Brain microvascular endothelial cell (primary cell): ENCODE data around the gene F2RL3.

Experiments used
- DNase-seq: peaks from one replicate; pipeline ENCODE4 v3.0.0-alpha.2; 2020
- H3K27ac ChIP-seq: fragments of 250-450 bp; sonication (Bioruptor Pico); 2 replicates; pipeline ENCODE4 v1.5.1; 2020; ENCODE audit warnings: mild to moderate bottlenecking, moderate library complexity
- H3K27me3 ChIP-seq: fragments of 250-450 bp; sonication (Bioruptor Pico); replicated peaks from 2 replicates; pipeline ENCODE4 v1.5.1; 2020; ENCODE audit warnings: mild to moderate bottlenecking
- H3K36me3 ChIP-seq: fragments of 250-450 bp; sonication (Bioruptor Pico); replicated peaks from 2 replicates; pipeline ENCODE4 v1.5.1; 2020; ENCODE audit warnings: mild to moderate bottlenecking
- H3K4me3 ChIP-seq: 2 replicates; pipeline ENCODE4 v1.5.1; 2011; ENCODE audit warnings: low read depth, mild to moderate bottlenecking, control low read depth, low read length, moderate library complexity
- in situ Hi-C: cut with HindIII; loops from 2 replicates; pipeline ENCODE4 v1.10.0; 2017; ENCODE audit warnings: low sequenced_read_pairs, low pct_ligation_motif_present
- TF ChIP-seq, protein P1 (sequence below): IDR thresholded peaks from 2 replicates; pipeline ENCODE4 v1.5.1; 2011; ENCODE audit warnings: low read depth, mild to moderate bottlenecking, moderate library complexity, low read length, control low read depth, inconsistent platforms; ENCODE audit errors: missing control alignments

Gene F2RL3

DNA sequence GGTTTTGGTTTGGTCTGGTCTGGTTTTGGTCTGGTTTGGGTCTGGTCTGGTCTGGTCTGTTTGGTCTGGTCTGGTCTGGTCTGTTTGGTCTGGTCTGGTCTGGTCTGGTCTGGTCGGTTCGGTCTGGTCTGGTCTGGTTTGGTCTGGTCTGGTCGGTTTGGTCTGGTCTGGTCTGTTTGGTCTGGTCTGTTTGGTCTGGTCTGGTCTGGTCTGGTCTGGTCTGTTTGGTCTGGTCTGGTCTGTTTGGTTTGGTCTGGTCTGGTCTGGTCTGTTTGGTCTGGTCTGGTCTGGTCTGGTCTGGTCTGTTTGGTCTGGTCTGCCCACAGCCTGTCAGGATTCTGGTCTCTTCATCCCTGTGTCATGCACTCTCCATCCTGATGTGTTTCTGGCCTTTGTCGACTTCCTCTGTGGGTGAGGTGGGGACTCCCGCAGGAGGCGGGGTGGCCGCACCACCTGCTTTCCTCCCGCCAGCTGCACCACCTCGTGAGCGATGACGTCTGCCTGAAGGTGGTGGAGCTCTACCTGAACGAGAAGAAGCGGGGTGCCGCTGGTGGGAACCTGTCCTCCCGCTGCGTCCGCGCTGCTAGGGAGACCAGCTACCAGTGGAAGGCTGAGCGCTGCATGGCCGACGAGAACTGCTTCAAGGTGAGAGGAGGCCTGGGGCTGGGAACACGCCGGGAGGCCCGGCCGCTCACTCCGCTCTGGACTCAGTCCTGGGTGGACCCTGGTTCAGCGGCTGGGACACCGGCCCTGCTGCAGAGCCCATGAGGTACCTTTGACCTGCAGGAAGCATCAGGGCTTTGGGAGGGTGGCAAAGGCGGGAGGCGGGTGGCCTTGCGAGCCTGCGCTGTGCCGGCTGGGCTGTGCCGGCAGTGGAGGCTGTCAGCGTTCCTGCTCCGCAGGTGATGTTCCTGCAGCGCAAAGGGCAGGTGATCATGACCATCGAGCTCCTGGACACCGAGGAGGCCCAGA is 12.9 kb upstream of the F2RL3 start:
- no peak for DNase-seq
- Histone ChIP-seq H3K27me3 (no peaks in the 10 kb centered on the region), H3K4me3 (no peak overlapping the region), H3K36me3 (peaks cover 68% of the 10 kb centered on the region), H3K27ac (no peak overlapping the region)
- in situ Hi-C loops, result no loop called here
- TF ChIP-seq, protein P1, sequence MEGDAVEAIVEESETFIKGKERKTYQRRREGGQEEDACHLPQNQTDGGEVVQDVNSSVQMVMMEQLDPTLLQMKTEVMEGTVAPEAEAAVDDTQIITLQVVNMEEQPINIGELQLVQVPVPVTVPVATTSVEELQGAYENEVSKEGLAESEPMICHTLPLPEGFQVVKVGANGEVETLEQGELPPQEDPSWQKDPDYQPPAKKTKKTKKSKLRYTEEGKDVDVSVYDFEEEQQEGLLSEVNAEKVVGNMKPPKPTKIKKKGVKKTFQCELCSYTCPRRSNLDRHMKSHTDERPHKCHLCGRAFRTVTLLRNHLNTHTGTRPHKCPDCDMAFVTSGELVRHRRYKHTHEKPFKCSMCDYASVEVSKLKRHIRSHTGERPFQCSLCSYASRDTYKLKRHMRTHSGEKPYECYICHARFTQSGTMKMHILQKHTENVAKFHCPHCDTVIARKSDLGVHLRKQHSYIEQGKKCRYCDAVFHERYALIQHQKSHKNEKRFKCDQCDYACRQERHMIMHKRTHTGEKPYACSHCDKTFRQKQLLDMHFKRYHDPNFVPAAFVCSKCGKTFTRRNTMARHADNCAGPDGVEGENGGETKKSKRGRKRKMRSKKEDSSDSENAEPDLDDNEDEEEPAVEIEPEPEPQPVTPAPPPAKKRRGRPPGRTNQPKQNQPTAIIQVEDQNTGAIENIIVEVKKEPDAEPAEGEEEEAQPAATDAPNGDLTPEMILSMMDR, result no peak

DNA sequence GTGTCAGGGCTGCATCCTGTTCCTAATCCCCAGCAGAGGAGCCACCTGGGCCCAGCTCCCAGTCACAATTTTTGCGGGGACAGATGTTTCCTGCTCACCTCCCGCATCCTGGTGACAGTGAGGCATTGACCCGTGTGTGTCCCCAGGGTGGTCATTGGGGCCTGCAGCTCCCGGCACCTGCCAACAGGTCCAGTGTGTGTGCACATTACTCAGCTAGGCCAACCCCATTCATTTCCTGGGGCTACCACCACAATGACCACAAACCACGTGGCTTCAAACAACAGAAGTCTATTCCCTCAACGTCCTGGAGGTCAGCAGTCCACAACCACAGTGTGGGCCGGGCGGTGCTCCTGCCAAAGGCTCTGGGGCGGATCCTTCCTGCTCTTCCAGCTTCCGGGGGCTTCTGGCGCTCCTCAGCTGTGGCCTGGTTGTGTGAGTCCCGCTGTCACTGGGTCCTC is 11.9 kb upstream of the F2RL3 start:
- Histone ChIP-seq H3K4me3 (no peak overlapping the region), H3K36me3 (peaks cover 59% of the 10 kb centered on the region), H3K27me3 (no peaks in the 10 kb centered on the region), H3K27ac (no peak overlapping the region)
- in situ Hi-C loops, result no loop called here
- DNase-seq, result peak; percentile 46
- TF ChIP-seq, protein P1, result no peak

DNA sequence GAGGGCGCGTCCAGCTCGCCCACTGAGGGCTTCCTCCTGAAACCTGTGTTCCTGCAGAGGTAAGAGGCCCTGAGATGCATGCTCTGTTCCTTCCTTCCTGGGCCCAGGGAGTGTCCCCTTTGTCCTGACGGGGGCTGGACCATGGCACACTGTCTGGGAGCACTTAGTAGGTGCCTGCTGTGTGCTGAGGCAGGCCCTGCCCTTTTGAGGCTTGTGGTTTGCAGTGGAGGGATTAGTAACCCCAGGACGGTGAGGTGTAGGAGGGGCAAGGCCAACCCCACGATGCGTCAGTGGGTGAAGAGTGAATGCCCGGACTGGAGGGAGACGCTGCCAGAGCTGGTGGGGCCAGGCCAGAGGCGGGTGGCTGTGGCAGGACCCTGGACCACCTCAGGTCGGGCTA is 11.2 kb upstream of the F2RL3 start:
- no peak for DNase-seq
- Histone ChIP-seq H3K36me3 (peaks cover 54% of the 10 kb centered on the region), H3K27me3 (no peaks in the 10 kb centered on the region), H3K4me3 (no peak overlapping the region), H3K27ac (no peak overlapping the region)
- in situ Hi-C loops, result no loop called here
- TF ChIP-seq, protein P1, result no peak

DNA sequence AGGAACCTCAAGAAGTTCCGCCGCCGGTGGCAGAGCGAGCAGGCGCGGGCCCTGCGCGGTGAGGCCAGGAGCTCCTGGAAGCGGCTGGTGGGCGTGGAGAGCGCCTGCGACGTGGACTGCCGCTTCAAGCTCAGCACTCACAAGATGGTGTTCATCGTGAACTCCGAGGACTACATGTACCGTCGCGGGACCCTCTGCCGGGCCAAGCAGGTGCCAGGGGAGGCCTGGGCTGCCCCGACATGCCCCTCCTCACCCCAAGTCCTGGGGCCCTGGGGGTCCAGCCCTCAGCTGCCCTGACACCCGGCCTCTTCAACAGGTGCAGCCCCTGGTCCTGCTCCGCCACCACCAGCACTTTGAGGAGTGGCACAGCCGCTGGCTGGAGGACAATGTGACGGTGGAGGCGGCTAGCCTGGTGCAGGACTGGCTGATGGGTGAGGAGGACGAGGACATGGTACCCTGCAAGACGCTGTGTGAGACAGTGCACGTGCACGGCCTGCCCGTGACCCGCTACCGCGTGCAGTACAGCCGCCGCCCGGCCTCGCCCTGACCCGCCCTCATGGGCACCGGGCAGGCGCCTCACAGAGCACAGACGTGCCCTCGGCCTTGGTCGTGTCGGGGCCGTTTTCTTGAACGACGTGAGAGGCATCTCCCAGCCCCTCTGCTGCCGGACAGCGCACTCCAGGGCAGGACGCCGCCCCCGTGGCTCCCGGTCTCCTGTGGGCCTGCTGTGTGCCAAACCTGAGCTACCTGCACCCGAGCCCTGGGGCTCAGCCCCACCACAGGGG is 10.4 kb upstream of the F2RL3 start:
- in situ Hi-C loops, result no loop called here
- peaks cover 46% of the 10 kb centered on the region for H3K36me3 ChIP-seq

DNA sequence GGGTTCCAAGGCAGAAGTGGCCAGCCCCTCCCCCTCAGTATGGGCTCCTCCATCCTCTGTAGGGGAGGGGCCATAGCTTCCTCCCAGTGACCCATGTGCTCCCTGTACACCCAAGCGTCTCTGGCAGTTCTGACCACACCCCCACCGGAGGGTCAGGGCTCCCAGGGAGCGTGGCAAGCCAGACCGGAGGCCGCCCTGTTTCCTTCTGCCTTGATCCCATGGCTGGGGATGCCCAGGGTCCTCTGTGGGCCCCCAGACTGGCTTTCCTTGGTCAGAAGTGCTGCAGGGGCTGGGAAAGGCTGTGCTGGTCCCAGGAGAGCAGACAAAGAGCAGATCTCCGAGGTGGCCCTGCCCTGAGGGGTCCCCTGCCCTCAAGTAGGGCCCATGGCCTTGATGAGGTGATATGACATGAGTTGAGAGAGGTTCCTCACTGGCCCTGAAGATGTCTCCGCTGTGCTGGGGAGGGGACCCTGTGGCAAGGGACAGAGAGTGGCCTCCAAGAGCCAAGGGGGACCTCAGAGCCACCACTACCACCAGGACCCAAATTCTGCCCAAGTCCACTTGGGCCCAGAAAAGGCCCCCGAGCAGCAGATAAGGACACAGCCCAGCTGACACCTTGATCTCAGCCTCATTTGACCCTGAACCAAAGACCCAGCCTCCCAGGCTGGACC is 7.8 kb upstream of the F2RL3 start:
- no peak overlapping the region for H3K27ac ChIP-seq

More for the DNA sequence above, 10.4 kb upstream of the F2RL3 start:
- Histone ChIP-seq H3K4me3 (no peak overlapping the region), H3K27ac (no peak overlapping the region), H3K27me3 (no peaks in the 10 kb centered on the region)
- TF ChIP-seq, protein P1, result no peak
- DNase-seq, result no peak

More for the DNA sequence above, 7.8 kb upstream of the F2RL3 start:
- Histone ChIP-seq H3K27me3 (no peaks in the 10 kb centered on the region), H3K4me3 (no peak overlapping the region), H3K36me3 (peaks cover 41% of the 10 kb centered on the region)
- no peak for DNase-seq
- TF ChIP-seq, protein P1, result no peak
- in situ Hi-C loops, result no loop called here
